AG04450 (cell line): Measurements from ENCODE around the gene CYTH2. TPM values are rescaled to one million over a fixed set of nuclear protein-coding genes. Genes with fewer than 3 reads are reported as not detected.
"Not testable (repeated sequence)": the region's sequence is repeated elsewhere in the genome, so short reads cannot be mapped to it uniquely, and the experiment has no call there.

Experiments
- CTCF ChIA-PET: fragments of 300-600, 350-600 bp; formaldehyde crosslinking; extraction: SDS; loops from one replicate; lab custom pipeline; 2022; ENCODE audit warnings: antibody characterized with exemption, inconsistent platforms; lab: Charles Lee
- POLR2A ChIA-PET: fragments of 350-600 bp; formaldehyde crosslinking; extraction: SDS; loops from one replicate; lab custom pipeline; 2021; ENCODE audit warnings: antibody characterized with exemption, inconsistent platforms; lab: Yijun Ruan, JAX
- DNase-seq: peaks from one replicate; pipeline ENCODE4 v3.0.0-alpha.2; 2011; ENCODE audit warnings: low read depth, low spot score
- H3K27ac ChIP-seq: one replicate; pipeline ENCODE4 v1.5.1; 2012; ENCODE audit warnings: low read depth, low read length, control low read depth
- H3K27me3 ChIP-seq: one replicate; pipeline ENCODE4 v1.6.0; 2012; ENCODE audit warnings: low read length; ENCODE audit not compliant: control insufficient read depth, insufficient read depth
- H3K4me3 ChIP-seq: 2 replicates; pipeline ENCODE4 v1.5.1; 2011; ENCODE audit warnings: mild to moderate bottlenecking, low read depth, low read length, control low read depth
- H3K9me3 ChIP-seq: 2 replicates; pipeline ENCODE4 v1.5.1; 2012; ENCODE audit warnings: low read length; ENCODE audit not compliant: control insufficient read depth, insufficient read depth
- polyA plus RNA-seq: library from polyadenylated mRNA; depleted of rRNA; stranded (reverse); fragments of >200 nt; gene quantifications from 2 replicates; pipeline ENCODE4 v1.2.3, GENCODE V29; 2011
- TF ChIP-seq, protein P1 (sequence below): IDR thresholded peaks from 2 replicates; pipeline ENCODE4 v1.5.1; 2011; ENCODE audit warnings: low read depth, low read length, control low read depth, inconsistent platforms

CYTH2 gene
- polyA plus RNA-seq, 1 experiment = 29.3 TPM

DNA sequence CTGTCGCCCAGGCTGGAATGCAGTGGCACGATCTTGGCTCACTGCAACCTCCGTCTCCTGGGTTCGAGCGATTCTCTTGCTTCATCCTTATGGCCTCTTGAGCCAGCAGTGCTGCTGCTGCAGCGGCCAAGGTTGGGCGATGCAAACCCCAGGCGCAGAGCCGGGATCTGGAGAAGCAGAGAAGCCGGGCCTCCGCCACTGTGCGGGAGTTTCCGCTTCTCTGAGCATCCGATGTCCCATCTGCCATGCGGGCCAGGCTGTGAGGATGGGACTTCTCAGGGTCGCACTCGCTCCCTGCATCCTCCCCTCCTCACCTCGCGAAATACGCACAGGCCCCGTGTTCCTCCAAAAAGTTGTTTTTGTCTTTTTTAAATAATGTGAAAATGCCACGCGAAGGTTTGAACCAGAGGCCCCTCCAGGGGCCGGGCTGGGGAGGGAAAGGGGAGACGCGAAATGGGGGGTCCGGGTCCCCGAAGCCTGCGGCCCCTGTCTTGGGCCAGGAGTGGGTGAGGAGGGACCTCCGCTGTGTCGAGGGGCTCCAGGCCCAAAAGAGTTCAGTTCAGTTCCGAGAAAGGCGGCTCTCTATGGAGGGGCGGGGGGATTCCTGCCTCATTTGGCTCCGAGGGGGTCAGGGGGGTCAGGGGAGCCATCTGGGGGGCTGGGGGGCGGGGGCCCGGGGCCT, 15.9 kb downstream of the CYTH2 start:
- ChIA-PET CTCF (no interaction called here), POLR2A (no interaction called here)
- TF ChIP-seq, protein P1, sequence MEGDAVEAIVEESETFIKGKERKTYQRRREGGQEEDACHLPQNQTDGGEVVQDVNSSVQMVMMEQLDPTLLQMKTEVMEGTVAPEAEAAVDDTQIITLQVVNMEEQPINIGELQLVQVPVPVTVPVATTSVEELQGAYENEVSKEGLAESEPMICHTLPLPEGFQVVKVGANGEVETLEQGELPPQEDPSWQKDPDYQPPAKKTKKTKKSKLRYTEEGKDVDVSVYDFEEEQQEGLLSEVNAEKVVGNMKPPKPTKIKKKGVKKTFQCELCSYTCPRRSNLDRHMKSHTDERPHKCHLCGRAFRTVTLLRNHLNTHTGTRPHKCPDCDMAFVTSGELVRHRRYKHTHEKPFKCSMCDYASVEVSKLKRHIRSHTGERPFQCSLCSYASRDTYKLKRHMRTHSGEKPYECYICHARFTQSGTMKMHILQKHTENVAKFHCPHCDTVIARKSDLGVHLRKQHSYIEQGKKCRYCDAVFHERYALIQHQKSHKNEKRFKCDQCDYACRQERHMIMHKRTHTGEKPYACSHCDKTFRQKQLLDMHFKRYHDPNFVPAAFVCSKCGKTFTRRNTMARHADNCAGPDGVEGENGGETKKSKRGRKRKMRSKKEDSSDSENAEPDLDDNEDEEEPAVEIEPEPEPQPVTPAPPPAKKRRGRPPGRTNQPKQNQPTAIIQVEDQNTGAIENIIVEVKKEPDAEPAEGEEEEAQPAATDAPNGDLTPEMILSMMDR = no peak
- DNase-seq = no peak
- Histone ChIP-seq H3K27ac (no peak overlapping the region), H3K27me3 (no peaks in the 10 kb centered on the region), H3K4me3 (no peak overlapping the region), H3K9me3 (no peaks in the 10 kb centered on the region; the same call in 1 of the 2 replicates)

DNA sequence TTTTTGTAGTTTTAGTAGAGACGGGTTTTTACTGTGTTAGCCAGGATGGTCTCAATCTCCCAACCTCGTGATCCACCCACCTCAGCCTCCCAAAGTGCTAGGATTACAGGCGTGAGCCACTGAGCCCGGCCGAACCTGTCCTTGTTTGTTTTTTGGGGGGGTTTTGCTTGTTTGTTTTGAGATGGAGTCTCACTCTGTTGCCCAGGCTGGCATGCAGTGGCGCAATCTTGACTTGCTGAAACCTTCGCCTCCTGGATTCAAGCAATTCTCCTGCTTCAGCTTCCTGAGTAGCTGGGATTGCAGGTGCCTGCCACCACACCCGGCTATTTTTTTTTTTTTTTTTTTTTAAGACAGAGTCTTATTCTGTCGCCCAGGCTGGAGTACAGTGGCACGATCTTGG, 17.5 kb downstream of the CYTH2 start:
- H3K4me3 ChIP-seq, H3K9me3 ChIP-seq, DNase-seq, H3K27me3 ChIP-seq, H3K27ac ChIP-seq: not testable (repeated sequence)
- POLR2A ChIA-PET = interaction anchor here (1.9 kb wide), 1 partner anchor 132 kb away, joined by 5 read pairs; the partner anchor contains the start of genes RPL18 and SPHK2
- CTCF ChIA-PET = interaction anchor here (5.3 kb wide), 1 partner anchor 99 kb away, joined by 174 read pairs; no protein-coding TSS in a partner anchor

DNA sequence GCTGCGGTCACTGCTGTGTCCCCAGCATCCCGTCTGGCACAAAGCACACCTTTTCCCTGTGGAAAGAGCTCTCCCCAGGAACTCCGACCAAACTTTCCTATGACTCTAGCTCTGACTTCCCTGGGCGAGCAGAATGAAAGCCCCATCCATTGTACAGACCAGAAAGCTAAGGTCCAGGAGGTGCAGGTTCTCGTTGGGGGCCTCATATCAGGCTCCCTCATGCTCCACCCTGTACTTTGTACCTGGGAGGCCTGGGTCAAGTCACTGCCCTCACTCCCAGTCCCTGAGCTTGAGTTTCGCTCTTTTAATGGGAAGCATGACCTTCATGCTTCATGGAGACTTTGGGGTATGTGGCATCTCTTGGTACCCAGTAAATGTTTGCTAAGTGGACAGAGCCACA, 18.4 kb downstream of the CYTH2 start:
- DNase-seq = no peak
- CTCF ChIA-PET = interaction anchor here (5.3 kb wide), 1 partner anchor 98 kb away, joined by 174 read pairs; no protein-coding TSS in a partner anchor
- Histone ChIP-seq H3K27ac (no peak overlapping the region), H3K27me3 (no peaks in the 10 kb centered on the region), H3K4me3 (no peak overlapping the region), H3K9me3 (no peaks in the 10 kb centered on the region)
- TF ChIP-seq, protein P1 = no peak
- POLR2A ChIA-PET = interaction anchor here (0.8 to 1.9 kb wide), 2 partner anchors 12 to 131 kb away, joined by 3 to 5 read pairs; partner anchors contain the start of genes RPL18 and SPHK2

DNA sequence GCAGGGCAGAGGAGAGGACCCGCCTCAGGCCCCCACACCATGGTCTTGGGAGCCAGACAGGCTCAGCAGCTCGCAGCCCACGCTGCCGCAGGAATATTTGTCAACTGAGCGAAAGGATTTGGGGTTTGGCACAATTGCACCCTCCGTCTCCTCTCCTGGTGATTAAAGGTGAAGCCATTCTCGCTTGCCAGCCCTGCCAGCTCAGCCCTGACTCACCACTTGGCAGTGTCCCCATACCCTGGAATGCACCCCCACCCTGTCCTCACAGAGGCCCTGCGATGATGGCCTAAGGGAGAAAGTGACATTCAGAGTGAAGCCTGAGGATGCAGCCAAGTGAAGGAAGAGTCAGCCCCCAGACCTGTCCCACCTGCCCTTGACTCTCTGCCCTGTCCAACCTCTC, 18.8 kb downstream of the CYTH2 start:
- ChIA-PET CTCF (interaction anchor here (5.3 kb wide), 1 partner anchor 98 kb away, joined by 174 read pairs; no protein-coding TSS in a partner anchor), POLR2A (interaction anchor here (0.8 to 1.9 kb wide), 2 partner anchors 12 to 131 kb away, joined by 3 to 5 read pairs; partner anchors contain the start of genes RPL18 and SPHK2)
- Histone ChIP-seq H3K27me3 (no peaks in the 10 kb centered on the region), H3K9me3 (peaks cover 3% of the 10 kb centered on the region; the same call in 1 of the 2 replicates), H3K27ac (no peak overlapping the region), H3K4me3 (no peak overlapping the region)
- TF ChIP-seq, protein P1 = no peak
- DNase-seq = no peak

DNA sequence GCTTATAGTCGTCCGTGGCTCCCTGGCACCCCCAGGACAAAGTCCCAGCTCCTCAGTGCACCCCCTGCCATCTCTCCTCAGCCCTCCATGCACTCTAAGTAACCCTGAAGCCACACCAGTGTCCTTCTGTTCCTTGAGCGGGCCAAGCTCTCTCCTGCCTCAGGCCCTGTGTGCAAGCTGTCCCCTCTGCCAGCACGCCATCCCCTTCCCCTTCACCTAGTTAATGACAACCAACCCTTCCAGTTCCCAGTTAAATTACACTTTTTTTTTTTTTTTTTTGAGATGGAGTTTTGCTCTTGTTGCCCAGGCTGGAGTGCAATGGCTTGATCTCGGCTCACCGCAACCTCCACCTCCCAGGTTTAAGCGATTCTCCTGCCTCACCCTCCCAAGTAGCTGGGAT, 19.3 kb downstream of the CYTH2 start:
- not testable (repeated sequence) for H3K27me3 ChIP-seq, H3K27ac ChIP-seq, DNase-seq, H3K4me3 ChIP-seq, H3K9me3 ChIP-seq
- CTCF ChIA-PET = interaction anchor here (0.9 to 5.3 kb wide), 8 partner anchors 13 to 155 kb away, joined by 3 to 174 read pairs (median 6); partner anchors contain the start of gene KDELR1
- POLR2A ChIA-PET = interaction anchor here (1.9 kb wide), 1 partner anchor 131 kb away, joined by 5 read pairs; the partner anchor contains the start of genes RPL18 and SPHK2
